ENCODE data around the gene GGTA1. TPM values are rescaled to one million over a fixed set of nuclear protein-coding genes. Genes with fewer than 3 reads are reported as not detected.

Gene GGTA1
- total and polyA plus RNA-seq, 9 of the 15 experiments (the other 6 are each of a cell fraction or from before 2014, with no cell fraction given) = 0.04 to 0.15 TPM; not detected in 7

- TF ChIP-seq ZBTB33 (CRISPR knock-in tag; IDR thresholded peaks at IDR 0.05) = no peak
- 0 out of 2 replicates have a peak, but pooled peaks have one; percentile 31 for TF ChIP-seq TARDBP (IDR thresholded peaks at IDR 0.05)
- no peak for TF ChIP-seq MECOM (CRISPR knock-in tag; IDR thresholded peaks at IDR 0.05)
- TF ChIP-seq ZBTB2 (IDR thresholded peaks at IDR 0.05) = no peak
- TF ChIP-seq ZNF644 (tag; IDR thresholded peaks at IDR 0.05; ENCODE audit: low read depth) = no peak
- TF ChIP-seq FOS (IDR thresholded peaks at IDR 0.05; ENCODE audit: extremely low read depth, insufficient read length) = no peak
- no peak for TF ChIP-seq THRAP3 (IDR thresholded peaks at IDR 0.05; ENCODE audit: borderline replicate concordance)
- no peak for TF ChIP-seq NUFIP1 (IDR thresholded peaks at IDR 0.05; ENCODE audit: partially characterized antibody)
- no peak for TF ChIP-seq SMAD1 (IDR thresholded peaks at IDR 0.05; ENCODE audit: low read depth, low read length, partially characterized antibody)
- TF ChIP-seq E2F3 (CRISPR knock-in tag; IDR thresholded peaks at IDR 0.05) = no peak
- no peak for TF ChIP-seq GABPA (tag; conservative IDR thresholded peaks at IDR 0.05; ENCODE audit: low read depth)
- peak; percentile 30; the same call in 1 of the 2 replicates for TF ChIP-seq MAX (CRISPR knock-in tag; IDR thresholded peaks at IDR 0.05)
- no peak for TF ChIP-seq DMBX1 (CRISPR knock-in tag; IDR thresholded peaks at IDR 0.05; ENCODE audit: borderline replicate concordance)
- TF ChIP-seq YBX1 (IDR thresholded peaks at IDR 0.05) = no peak
- TF ChIP-seq FOXM1 (IDR thresholded peaks at IDR 0.05; ENCODE audit: low read depth) = no peak
- TF ChIP-seq FOXM1 (CRISPR knock-in tag; IDR thresholded peaks at IDR 0.05; ENCODE audit: low read depth) = no peak
- no peak for TF ChIP-seq SNRNP70 (optimal IDR thresholded peaks at IDR 0.05; ENCODE audit: low read depth, low read length)
- no peak for TF ChIP-seq ZNF75A (CRISPR knock-in tag; IDR thresholded peaks at IDR 0.05)
- peak; percentile 43 to 75 for TF ChIP-seq E2F6 (IDR thresholded peaks at IDR 0.05; ENCODE audit: borderline replicate concordance in 1 of 2, extremely low read depth in 1 of 2, insufficient read depth in 1 of 2, insufficient read length in 1 of 2, low read depth in 1 of 2, low read length in 1 of 2, poor library complexity in 1 of 2, severe bottlenecking in 1 of 2)
- TF ChIP-seq SMC3 (conservative IDR thresholded peaks at IDR 0.05; ENCODE audit: insufficient read depth, low read depth, low read length) = peak; percentile 78
- no peak for TF ChIP-seq U2AF2 (optimal IDR thresholded peaks at IDR 0.05; ENCODE audit: low read depth, low read length)
- no peak; the same call in 1 of the 2 replicates for TF ChIP-seq PHF8 (IDR thresholded peaks at IDR 0.05; ENCODE audit: borderline replicate concordance, low read length)
- no peak for TF ChIP-seq KLF10 (CRISPR knock-in tag; IDR thresholded peaks at IDR 0.05)
- peak; percentile 18; the same call in 1 of the 2 replicates for TF ChIP-seq KLF16 (IDR thresholded peaks at IDR 0.05)
- no peak for TF ChIP-seq HMBOX1 (IDR thresholded peaks at IDR 0.05)
Measured at GRCh38 chr9:121545875-121546423, 46.3 kb upstream of the GGTA1 start (continued).
